GM19025 (cell line): ENCODE data around the gene MYO5A.

Experiments
- ATAC-seq: cut with Tn5 transposase; IDR thresholded peaks from one replicate; pipeline ENCODE4 v1.9.1; 2021; ENCODE audit warnings: mild to moderate bottlenecking, low read depth, moderate library complexity; ENCODE audit not compliant: unreplicated experiment

The MYO5A gene

GRCh38 chr15:52278135-52278534 is 250.5 kb downstream of the MYO5A start:
- no peak for ATAC-seq

DNA sequence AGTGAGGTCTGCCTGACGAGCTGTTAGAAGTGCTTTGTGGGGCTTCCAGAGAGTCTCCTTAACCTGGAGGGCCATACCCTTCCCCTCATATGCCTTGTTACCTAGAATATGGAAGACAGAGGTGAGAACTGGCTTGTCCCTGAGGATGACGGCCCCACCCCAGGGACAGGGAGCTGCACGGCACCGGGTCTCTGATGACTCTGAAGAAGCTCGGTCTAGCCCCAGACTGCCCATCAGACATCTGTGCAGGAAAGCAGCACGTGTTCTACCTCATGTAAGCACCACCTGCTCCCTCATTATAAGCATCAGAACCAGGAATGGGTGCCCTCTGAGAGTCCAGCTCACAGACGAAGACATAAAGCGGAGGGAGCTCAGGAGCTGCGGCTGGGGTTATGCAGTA is 251.1 kb downstream of the MYO5A start:
- no peak for ATAC-seq

GRCh38 chr15:52276256-52276770 is 252.4 kb downstream of the MYO5A start:
- ATAC-seq, result no peak

DNA sequence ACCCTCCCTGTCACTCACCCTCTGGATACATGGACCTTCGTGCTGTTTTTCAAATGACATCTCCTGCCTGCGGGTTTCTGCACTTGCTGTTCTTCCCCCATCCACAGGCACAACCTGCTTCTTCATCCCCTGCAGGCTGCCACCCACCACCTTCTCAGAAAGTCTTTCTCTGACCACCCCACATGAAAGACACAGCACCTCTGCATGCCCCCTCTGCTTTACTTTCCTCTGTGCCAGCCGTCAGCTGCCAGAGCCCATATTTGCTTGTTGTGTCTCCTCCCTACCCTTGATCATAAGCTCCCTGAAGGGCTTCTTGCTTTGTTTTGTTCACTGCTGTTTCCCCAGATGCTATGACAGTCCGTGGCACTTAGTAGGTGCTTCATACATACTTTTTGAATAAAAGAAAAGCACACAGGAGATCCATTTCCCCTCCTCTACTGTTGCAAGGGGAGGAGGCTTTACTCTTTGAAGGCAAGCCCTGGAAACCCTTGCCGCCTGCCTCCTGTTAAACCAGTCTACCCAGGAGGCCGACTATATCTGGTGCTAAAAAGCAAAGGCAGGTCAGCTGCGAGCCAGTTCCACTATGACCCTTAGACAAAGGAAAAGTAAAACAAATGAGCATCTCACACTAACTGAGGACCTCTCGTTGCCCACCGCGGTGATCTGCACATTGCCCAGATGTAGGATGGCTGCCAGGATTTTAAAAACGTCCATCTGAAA is 265.0 kb downstream of the MYO5A start:
- no peak for ATAC-seq

DNA sequence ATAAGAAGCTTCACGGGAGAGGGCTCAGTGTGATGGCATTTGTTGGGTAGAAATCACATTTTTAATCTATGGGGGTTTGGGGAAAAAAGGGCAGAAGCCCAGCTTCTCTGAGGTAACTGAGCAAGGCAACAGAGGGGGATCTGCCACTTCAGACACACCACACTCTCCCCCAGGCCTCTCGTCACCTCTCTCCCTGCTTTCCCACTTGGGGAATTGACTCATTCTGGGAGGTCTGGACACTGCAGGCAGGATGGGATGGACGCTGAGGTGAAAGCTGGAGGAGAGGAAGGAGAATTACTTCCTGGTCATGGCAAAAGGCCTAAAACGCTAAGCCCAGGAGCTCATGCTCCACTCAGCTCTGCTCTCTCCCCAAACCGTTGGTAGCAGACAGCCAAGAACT is 266.3 kb downstream of the MYO5A start:
- no peak for ATAC-seq

GRCh38 chr15:52261498-52262242 is 267.0 kb downstream of the MYO5A start:
- ATAC-seq, result peak; percentile 99

DNA sequence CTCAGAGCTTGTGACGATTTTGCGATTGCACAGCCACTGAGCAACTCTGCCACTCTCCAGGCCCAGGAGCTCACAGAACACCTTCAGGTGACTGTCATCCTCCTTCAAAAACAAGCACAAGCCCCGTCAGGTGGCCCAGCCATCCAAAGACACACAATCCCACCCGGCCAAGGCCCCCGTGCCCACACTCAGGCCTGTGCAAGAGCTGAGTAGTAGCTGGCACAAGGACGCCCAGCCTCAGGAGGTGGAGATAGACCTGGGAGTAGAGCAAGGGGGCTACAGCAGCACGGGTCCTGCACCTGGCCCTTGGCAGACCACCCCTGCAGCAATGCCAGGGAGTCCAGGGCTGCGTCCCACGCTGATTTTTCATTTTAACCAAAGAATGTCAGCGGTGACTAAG is 267.7 kb downstream of the MYO5A start:
- no peak for ATAC-seq

DNA sequence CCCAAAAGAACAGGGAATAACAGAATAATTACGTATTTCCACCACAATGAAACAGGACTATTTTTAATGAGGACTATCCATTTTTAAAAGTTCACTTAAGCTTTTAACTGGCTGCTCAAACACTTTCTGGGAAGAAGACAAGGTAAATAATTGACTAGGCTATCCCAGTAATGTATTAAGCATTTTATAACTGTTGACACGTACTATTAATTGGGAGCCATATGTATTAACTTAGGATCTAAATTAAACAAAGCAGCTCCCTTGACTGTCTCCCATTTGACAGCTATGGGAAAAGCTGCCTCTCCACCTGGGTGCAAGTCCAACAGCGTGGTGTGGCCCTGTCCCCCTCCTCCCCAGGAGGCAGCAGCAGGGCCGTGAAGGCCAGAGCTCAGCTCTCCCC is 269.2 kb downstream of the MYO5A start:
- no peak for ATAC-seq

DNA sequence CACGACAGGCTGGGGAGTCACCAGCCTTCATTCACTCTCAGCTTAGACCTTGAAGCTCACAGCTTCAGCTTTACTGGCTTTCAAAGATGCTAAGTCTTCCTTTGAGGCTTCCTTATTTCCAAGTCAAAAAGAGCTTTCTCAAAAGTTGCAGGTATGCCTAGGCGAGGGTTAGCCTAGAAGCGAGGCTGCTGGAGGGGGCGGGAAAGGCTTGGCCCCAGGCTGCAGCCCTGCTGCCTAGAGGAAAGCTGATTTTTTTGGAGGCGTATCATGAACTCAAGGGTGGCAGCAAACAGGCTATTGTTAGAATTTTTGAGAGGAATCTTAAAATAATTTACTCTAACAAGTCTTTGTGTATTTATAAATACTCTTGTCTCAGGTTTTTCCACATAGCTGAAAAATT is 270.2 kb downstream of the MYO5A start:
- no peak for ATAC-seq

GRCh38 chr15:52257734-52258062 is 271.0 kb downstream of the MYO5A start:
- ATAC-seq, result no peak
